GM18520 (cell line): ENCODE measurements around the gene ISCA1.
A peak's percentile ranks its signal among the peaks of the same experiment; 100 is the strongest.
"Not testable (repeated sequence)": the region's sequence is repeated elsewhere in the genome, so short reads cannot be mapped to it uniquely, and the experiment has no call there.

Experiments
- ATAC-seq: cut with Tn5 transposase; IDR thresholded peaks from one replicate; pipeline ENCODE4 v1.9.1; 2021; ENCODE audit not compliant: unreplicated experiment

ISCA1 gene

DNA sequence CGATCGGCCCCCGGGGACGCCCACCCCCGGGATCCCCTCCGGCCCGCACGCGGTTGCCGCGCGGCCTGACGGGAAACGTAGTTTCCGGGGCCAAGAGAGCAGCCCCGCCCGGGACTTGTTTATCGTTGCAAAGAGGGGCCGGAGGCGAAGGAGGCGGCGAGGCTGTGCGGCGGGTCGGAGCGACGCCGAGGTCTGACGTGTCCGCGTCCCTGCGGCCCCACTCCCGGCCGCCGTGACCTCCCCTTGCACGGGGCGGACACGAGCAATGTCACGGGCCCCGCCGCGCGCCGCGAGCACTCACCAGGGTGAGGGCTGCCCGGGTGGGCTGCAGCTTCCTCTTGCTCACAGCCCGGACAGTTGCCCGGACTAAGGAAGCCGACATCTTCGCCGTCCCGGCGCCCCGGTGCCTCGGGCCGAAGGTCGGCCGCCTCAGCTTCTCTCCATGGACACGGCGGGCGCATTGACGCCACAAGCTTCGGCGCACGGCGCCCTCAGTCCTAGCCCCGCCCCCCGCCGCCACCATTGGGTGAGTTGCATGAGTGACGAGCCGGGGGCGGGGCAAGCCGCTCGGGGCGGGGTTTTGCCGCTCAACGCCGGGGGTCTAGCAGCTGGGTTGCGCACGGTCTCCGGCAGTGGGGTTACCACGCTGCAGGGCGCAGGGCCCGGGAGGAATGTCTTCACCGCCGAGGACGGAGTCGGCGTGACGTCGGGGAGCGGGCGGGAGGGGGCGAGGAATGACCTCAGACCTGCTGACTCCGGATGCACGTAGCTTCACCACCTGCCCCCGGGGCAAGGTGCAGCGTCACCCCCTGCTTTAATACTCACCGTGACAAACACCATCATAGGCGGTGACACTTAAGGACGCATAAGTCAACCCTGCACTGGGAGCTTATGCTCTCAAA, at the start of gene ISCA1:
ISCA1 (minus strand) TSS at position 462 of the 902 bp plus-strand sequence; CDS start at position 382, 80 bp downstream.
- peak; percentile 52 for ATAC-seq

DNA sequence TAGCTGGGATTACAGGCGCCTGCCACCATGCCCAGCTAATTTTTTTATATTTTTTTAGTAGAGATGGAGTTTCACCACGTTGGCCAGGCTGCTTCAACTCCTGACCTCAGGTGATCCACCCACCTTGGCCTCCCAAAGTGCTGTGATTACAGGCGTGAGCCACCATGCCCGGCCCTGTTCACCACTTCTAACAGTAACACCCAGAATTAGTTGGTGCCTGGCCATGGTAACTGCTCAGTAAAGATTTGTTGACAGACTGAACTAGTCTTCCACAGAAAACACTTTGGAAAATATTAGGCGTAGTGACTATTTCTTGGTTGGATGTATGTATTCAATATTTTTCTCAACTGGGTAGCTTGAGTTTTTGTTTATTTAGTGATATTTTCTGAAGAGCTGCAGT, 47.8 kb upstream of the ISCA1 start:
- ATAC-seq, result no peak

DNA sequence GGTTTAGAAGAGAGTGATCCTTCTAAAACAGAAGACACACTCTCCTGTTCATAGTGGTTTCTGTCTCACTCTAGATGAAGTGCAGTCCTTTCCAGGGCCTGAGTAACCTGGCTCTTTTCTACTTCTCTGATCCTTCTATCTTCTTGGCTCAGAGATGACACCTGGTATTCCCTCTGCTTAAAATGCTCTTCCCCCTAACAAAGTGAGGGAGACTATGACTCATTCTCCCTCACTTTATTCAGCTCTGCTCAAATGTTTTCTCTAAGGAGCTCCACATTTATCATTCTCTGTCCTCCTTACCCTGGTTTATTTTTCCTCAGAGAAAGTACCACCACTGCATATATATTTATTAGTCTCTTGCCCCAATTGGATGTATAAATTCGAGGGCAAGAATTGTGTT, 47.3 kb upstream of the ISCA1 start:
- ATAC-seq, result no peak

DNA sequence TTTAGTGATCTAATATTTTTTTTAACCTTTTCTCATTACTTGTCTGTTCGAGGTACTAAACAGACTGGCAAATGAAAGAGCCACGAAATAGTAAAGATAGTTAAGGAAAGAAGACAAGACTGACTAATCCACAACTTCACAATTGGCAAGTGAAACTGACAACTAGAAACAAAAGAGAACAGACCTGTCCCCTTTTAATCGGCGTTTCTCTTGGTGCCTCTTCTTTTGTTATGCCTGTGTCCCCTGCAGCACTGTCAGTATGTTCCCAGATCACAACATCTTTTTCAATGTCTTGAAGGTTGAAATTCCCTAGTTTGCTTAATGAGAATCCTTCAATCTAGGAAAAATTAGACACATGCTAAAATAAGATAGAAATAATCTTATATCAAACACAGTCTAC, 45.8 kb upstream of the ISCA1 start:
- no peak for ATAC-seq

DNA sequence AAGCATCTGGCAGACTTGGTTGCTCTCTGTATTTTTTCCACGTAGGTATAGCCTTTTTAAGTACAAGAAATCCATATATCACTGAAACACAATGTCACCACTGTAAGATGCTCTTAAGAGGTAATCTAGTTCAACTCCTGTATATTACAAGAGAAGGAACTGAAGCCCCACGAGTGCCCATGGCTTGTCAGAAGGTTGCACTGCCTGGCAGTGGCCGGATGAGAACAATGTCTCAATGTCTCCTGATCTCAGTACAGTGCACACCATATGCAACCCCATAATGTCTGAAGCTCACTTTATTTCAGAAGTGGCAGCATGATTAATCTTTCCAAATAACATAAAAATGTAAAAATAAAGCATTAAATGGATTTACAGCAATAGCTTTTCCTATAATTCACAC, 44.2 kb upstream of the ISCA1 start:
- no peak for ATAC-seq

DNA sequence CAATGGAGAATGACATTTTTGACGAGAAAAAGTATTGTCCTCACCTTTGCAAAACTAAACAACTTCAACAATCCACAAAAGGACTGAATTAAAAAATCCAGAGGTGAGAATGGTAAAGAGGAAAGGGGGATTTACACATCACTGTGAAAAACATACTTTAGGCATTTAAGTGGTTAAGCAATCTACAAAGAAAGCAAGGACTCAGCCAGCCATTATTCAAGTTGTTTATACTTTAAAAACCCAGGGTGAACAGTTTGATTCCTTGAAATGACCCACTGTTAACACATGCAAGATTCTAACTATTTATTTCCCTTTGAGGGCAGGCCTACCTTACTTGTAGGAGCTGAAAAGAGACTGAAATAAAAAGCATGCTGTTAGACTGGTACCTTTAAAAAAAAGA, 42.6 kb upstream of the ISCA1 start:
- ATAC-seq, result no peak

DNA sequence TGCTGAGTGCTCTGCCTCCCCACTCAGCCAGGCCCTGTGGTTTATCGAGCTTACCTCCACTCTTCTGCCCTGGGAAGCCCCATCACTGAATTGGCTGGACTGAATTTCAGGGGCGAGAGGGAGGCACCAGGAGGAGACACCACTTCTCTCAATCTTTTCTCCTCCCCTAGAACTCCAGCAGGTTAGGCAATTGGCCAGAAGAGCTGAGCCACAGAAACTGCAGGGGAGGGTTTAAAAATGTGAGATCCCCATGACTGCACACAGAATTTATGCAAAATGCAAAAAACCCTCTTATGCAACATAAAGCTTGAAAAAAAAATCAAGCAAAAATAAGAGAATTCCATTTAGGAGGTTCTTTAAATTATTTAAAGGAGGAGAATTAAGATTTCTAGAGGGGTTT, 42.0 kb upstream of the ISCA1 start:
- ATAC-seq, result no peak

DNA sequence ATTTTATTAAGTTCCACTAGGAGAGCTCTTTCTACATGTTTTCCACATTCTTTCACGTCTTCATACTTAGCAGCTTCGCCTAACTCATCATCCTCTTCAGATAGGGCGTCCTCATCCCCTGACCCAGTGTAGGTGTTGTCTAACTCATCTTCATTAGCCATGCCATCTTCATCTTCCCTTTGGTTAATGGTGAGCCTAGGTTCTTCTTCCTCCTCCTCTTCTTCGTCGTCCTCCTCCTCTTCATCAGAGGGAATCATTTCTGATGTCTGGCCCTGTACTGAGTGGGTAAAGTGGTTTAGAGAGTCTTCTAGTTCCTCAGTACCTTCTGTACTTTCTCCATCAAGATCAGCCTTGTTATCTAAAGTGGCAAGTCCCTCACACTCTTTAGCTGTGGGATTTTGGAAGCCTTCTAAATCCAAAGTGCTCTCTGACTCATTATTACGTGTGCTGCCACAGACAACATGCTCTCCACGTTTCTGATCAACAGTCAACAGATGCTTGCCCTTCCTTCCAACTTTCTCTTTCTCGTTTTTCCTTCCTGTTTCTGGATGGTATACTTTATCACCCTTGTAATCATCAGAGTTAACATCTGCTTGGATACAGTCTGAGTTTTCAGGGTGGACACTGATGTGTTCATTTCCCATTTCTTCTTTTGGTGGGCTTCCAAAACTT, 40.8 kb upstream of the ISCA1 start:
- ATAC-seq, result no peak

DNA sequence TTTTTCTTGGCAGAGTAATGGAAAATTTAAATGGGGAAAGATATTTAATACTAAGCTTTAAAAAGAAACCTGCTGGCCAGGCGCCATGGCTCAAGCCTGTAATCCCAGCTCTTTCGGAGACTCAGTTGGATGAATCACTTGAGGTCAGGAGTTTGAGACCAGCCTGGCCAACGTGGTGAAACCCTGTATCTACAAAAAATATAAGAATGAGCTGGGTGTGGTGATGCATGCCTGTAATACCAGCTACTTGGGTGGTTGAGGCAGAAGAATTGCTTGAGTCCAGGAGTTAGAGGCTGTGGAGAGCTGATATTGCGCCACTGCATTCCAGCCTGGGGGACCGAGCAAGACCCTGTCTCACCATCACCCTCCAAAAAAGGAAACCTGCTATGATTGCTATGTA, 39.0 kb upstream of the ISCA1 start:
- no peak for ATAC-seq

DNA sequence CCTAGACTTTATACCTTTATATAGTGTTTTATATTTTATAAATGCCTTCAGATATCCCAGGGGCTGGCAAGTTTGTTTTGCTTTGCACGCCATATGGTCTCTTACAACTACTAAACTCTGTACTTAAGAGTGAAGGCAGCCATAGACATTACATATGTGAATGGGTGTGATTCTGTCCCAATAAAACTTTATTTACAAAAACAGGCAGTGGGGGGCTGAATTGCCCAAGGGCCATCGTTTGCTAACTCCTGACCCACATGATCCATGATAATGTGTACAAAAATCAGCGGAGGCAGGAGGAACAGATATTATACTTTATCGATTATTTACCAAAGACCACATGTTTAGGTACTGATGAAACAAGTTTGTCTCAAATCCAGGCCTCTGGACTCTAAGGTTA, 35.8 kb upstream of the ISCA1 start:
- ATAC-seq, result no peak

DNA sequence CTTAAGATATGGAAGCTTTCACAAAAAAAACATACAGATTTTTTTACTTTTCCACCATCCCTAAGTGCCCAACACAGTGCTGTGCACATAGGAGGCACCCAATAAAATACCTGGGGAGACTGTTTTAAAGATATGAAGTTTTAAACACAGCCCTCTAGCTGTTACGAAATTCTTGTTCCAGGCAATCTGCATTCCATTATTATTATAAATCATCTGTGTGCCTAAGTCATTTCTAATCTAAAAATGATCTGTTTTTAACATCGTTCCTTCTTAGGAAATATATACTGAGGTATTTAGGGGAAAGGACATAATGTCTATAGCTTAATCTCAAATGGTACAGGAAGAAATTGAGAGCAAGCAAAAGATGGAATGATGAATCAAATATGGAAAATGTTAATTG, 32.7 kb upstream of the ISCA1 start:
- ATAC-seq, result no peak

DNA sequence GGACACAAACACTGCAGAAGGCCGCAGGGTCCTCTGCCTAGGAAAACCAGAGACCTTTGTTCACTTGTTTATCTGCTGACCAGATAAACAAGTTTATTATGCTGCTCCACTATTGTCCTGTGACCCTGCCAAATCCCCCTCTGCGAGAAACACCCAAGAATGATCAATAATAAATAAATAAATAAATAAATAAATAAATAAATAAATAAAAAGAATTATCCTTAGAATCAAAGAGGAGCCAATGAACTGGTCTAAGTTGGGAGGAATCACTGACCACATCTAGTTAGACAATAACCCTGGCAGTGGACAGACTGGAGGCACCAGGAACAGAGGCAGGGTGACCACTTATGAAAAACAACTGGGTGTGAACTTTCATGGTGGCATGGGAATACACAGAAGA, 30.6 kb upstream of the ISCA1 start:
- ATAC-seq, result not testable (repeated sequence)

DNA sequence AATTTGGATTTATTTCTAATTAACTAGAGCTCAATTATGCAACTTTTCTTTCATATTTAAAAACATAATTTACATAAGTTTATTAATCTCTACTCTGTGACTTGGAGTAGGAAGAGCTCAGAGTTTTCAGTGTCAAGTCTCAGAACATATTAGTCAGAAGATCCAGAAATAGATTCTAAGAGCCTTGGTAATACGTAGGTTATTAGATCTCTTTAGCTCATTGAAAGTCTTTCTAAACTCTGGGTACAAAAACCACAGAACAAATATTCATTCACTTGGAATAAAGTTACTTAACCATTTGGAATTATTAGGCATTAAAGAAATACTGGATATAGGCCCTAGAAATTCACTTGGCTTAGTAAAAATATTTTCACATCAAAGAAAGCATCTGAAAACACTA, 26.3 kb upstream of the ISCA1 start:
- ATAC-seq, result no peak

DNA sequence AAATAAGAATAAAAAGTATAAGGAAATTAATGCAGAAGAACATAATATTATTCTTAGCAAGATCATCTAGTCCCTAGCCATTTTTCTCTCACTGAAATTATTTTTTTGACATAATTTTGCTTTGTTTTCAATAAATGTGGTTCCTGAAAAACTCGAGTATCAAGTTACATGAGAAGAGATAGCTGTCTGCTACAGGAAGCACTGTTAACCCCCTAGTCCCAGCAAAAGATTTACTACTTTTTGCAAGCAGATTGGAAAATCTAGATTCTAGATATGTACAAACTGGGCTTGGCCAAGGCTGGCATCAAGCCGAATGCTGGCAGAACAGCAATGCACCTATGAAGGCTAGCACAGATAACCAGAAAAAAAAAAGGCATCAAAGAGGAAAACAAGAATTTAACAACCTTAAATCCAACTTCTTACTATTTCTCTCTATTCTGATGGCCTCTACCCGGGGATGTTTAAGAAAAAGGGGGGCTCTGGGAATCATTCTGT, 21.9 kb upstream of the ISCA1 start:
- no peak for ATAC-seq

DNA sequence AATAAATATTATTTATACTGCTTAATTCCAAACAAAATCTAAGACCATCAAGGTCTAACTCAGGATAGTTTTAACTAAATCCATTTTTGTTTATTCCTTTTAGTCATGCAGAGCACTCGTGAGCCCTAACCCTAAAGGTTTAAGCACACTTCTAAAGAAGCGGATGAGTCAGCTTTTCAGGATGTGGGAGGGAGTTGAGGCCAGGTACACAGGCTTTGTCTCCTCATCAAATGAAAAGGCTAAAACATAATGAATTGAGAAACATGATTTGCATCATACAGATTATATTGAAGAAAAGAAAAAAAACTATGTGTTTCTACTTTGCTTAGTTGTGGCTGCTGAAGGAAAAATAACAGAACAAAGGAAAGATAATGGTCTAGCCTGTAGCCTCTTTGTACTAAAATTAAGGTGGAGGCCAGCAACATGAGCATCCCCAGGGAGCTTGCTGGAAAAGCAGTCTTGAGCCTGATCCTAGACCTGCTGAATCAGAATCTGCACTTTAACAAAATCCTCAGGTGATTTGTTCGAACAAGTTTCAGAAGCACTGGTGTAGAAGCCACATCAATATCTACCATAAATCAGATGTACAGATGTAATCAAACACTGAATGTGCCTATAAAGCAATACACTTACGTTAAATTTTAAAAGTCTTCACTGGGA, 21.1 kb upstream of the ISCA1 start:
- ATAC-seq, result no peak

DNA sequence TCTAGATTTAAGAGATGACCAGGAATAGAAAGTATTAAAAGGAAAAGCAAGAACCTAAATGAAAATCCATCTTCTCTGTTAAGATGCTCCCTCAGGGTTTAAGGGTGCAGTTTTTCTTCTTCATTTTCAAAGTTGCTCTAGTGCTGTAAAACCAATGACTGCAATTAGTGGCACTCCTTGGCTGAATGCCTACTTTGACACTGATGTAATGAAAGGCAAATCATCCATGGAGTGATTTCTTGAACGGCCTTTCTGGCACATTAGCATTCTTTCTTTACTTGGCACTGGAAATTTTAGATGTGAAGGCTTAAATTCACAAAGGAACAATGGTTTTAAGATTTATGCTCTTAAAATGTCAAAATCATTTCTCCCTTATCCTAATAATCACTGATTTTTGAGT, 19.3 kb upstream of the ISCA1 start:
- no peak for ATAC-seq

DNA sequence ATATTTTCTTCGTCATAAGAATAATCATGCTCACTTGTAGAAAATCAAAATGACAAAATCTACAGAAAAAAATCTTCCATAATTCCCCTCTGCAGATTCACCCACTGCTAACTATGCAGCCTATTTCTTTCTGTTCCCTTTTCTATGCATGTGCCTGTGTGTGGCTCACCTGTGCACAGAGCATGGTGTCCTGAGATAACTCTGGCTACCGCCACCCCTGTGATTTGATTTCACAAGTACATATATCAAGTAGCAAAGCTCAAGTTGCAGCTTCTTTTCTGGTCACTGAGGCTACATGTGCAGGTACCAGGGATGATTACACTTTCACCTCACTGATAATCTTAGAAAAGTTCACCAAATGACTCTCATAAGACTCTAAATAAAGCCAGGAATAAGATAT, 18.4 kb upstream of the ISCA1 start:
- ATAC-seq, result no peak

DNA sequence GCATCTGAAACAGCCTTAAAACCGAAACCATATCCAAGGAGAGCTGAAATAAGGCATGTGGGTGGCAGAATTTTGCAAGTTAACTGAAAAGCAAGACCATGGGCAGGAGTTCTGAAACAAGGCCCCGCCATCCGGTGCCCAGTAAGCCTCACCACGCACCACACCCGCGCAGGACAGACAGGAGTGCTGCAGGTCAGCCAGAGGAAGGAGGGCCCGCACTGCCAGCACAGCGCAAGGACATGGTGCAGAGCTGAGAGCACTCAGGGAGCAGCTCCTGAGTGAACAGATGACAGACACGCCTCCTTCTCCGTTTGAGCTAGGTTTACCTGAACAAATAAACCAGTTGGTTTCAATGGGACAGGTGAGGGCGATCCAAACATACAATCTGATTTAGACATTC, 16.5 kb upstream of the ISCA1 start:
- no peak for ATAC-seq

DNA sequence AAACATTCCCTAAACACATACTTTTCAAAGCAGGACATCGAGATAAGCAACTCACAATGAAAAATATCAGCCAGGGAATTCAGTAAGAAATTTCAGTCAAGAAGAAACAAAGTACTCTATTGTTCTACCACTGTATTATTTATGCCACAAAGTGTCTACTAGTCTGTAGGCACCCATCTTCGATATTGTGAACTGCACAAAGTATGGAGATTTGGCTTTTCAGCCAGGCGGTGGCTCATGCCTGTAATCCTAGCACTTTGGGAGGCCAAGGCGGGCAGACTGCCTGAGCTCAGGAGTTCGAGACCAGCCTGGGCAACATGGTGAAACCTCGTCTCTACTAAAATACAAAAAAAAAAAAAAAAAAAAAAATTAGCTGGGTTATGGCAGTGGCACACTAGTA, 8.0 kb upstream of the ISCA1 start:
- not testable (repeated sequence) for ATAC-seq

DNA sequence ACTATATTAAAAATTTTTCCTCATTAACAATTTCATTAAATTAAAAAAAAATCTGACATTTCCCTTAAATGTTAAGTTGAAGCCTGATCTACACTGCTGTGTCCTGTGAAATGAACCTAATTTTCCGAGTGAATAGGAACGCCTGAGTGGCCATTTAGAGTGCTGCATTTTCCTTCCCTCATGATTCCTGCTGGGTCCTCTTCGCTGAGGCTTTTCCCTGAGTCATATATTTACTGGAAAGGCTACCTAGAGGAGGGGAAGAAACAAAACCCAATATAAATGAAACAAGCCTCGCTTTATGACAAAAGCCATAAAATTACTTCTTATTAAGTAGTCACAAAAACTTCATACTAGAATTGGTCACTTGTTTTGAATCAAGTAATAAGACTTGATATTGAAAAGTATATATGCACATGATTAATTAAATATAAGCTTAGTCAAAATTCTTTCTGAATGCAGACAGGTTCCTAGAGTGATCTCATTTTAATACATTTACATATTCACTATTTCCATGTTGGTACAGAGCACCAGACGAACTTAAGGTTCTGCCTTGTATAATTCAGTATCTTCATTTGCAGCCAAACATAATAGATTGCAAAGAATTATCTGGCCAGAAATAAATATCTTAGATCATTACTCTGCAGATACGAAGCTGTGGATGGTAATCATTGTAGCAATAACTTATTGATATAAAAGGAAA, 6.3 kb upstream of the ISCA1 start:
- no peak for ATAC-seq

DNA sequence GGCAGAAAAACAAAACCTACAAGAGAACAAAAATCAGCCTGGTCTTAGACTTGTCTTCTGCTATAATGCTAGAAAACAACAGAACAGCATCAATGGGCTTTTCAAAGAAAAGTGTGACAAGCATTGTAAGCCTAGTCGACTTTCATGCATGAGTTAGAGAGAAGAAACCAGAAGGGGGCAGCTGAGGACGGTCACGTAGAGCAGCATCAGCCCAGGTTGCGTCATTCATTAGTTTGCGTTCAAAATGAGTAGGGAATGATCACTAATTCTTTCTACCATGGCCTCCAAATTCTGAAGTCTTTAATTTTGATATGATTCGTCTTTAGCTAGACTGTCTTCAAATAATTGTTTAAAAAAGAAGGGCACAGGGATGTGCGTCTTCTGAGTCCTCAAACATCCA, 4.7 kb upstream of the ISCA1 start:
- no peak for ATAC-seq
